OCI-LY3 (cell line): ENCODE data around the gene PROS1.

ENCODE experiments used
- EZH2phosphoT487 ChIP-seq: fragments of 200-600 bp; shearing (Covaris generic); IDR thresholded peaks from 2 replicates; pipeline ENCODE4 v1.6.1; 2018; ENCODE audit warnings: antibody characterized with exemption, mixed run types, low read depth
- TF ChIP-seq, protein P1 (sequence below): fragments of 200-600, 300-600 bp; sonication (generic); IDR thresholded peaks from 2 replicates; pipeline ENCODE4 v1.5.1; 2014; ENCODE audit warnings: antibody characterized with exemption, low read length, low read depth

DNA sequence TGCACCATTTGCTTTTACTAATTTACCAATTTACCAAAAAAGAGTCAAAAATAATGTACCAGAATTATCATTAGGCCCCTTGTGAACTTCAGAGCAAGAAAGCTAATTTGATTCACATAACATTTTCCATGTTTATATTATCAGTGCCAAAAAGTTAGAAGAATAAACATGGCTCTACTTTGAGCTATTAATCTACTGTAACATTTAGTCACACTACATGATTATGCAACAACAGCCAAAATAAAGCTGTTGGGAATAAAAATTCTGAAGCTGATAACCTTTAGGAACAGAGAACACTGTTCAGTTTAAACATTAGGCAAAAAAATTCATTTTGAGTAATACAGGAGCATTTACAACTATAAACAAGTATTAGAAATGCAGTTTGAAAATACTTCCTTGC lies 63.6 kb downstream of the PROS1 start:
- TF ChIP-seq, protein P1, sequence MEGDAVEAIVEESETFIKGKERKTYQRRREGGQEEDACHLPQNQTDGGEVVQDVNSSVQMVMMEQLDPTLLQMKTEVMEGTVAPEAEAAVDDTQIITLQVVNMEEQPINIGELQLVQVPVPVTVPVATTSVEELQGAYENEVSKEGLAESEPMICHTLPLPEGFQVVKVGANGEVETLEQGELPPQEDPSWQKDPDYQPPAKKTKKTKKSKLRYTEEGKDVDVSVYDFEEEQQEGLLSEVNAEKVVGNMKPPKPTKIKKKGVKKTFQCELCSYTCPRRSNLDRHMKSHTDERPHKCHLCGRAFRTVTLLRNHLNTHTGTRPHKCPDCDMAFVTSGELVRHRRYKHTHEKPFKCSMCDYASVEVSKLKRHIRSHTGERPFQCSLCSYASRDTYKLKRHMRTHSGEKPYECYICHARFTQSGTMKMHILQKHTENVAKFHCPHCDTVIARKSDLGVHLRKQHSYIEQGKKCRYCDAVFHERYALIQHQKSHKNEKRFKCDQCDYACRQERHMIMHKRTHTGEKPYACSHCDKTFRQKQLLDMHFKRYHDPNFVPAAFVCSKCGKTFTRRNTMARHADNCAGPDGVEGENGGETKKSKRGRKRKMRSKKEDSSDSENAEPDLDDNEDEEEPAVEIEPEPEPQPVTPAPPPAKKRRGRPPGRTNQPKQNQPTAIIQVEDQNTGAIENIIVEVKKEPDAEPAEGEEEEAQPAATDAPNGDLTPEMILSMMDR, result no peak
- no peak for TF ChIP-seq EZH2phosphoT487
